ENCODE data around the gene EML1.

EML1 gene

GRCh38 chr14:99872786-99873440 is 79.7 kb downstream of the EML1 start:
- no peak for DNase-seq (ENCODE audit: low read depth)

- no peak for DNase-seq (ENCODE audit: low read depth)
Measured at GRCh38 chr14:99873653-99874052, 80.4 kb downstream of the EML1 start.

- no peak for DNase-seq (ENCODE audit: low read depth)
Measured at GRCh38 chr14:99874306-99874705, 81.1 kb downstream of the EML1 start.

GRCh38 chr14:99875421-99875820 is 82.2 kb downstream of the EML1 start:
- DNase-seq (ENCODE audit: low read depth), result no peak

GRCh38 chr14:99875836-99876235 is 82.6 kb downstream of the EML1 start:
- DNase-seq (ENCODE audit: low read depth), result no peak

GRCh38 chr14:99876406-99876805 is 83.2 kb downstream of the EML1 start:
- DNase-seq (ENCODE audit: low read depth), result no peak

GRCh38 chr14:99878563-99878962 is 85.3 kb downstream of the EML1 start:
- DNase-seq (ENCODE audit: low read depth), result no peak

- DNase-seq (ENCODE audit: low read depth), result peak; percentile 65
Measured at GRCh38 chr14:99879401-99880295, 86.4 kb downstream of the EML1 start.

- DNase-seq (ENCODE audit: low read depth), result no peak
Measured at GRCh38 chr14:99880651-99881420, 87.6 kb downstream of the EML1 start.

- no peak for DNase-seq (ENCODE audit: low read depth)
Measured at GRCh38 chr14:99883866-99884650, 90.8 kb downstream of the EML1 start.

- peak; percentile 60 for DNase-seq (ENCODE audit: low read depth)
Measured at GRCh38 chr14:99884834-99885648, 91.8 kb downstream of the EML1 start.

- DNase-seq (ENCODE audit: low read depth), result no peak
Measured at GRCh38 chr14:99885649-99885958, 92.4 kb downstream of the EML1 start.

GRCh38 chr14:99887407-99887806 is 94.2 kb downstream of the EML1 start:
- no peak for DNase-seq (ENCODE audit: low read depth)

GRCh38 chr14:99888149-99888548 is 94.9 kb downstream of the EML1 start:
- DNase-seq (ENCODE audit: low read depth), result no peak

GRCh38 chr14:99889268-99889667 is 96.1 kb downstream of the EML1 start:
- no peak for DNase-seq (ENCODE audit: low read depth)

GRCh38 chr14:99891266-99891665 is 98.1 kb downstream of the EML1 start:
- DNase-seq (ENCODE audit: low read depth), result no peak

GRCh38 chr14:99891900-99892299 is 98.7 kb downstream of the EML1 start:
- no peak for DNase-seq (ENCODE audit: low read depth)

GRCh38 chr14:99892406-99892805 is 99.2 kb downstream of the EML1 start:
- no peak for DNase-seq (ENCODE audit: low read depth)

GRCh38 chr14:99896361-99896760 is 103.1 kb downstream of the EML1 start:
- DNase-seq (ENCODE audit: low read depth), result no peak

GRCh38 chr14:99899578-99900178 is 106.5 kb downstream of the EML1 start:
- DNase-seq (ENCODE audit: low read depth), result no peak

- no peak for DNase-seq (ENCODE audit: low read depth)
Measured at GRCh38 chr14:99902925-99903324, 109.7 kb downstream of the EML1 start.
